ENCODE measurements around the gene MAML3.

Gene MAML3

DNA sequence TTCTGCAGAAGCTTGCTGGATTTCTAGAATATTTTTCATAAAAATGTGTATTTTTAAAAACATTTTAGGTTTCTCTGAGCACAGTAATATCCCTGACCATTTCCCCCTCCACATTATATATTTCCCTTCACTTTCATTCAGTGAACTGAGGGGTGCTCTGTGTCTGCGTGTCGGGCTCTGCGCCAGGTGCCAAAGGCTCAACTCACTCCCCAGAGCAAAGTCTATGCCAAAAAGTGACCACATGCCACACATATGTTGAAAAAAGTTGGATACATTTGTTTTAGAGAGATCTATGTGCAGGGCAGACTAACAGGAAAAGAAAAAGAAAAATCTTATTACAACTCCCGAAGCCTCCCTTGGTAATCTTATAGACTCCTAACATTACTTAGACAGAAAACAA, 254.6 kb downstream of the MAML3 start:
- DNase-seq (ENCODE audit: low spot score): no peak

DNA sequence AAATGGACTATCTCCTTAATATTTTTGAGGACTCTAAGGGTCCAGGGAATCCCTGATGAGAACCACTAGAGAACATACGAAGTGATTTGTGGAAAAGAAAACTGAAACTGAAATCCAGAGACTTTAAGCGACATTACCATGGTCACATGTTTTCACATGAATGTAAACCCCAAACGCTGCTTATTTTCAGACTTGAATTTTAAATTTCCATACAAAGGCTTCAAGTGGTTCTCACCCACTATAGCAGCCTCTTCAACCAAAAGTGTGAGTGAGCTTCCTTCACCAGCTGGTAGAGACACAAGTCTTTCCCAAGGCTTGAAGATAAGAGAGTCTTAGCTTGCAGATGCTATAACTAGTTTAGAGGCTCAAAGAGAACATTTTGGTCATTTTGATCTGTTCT, 255.7 kb downstream of the MAML3 start:
- no peak for DNase-seq (ENCODE audit: low spot score)

DNA sequence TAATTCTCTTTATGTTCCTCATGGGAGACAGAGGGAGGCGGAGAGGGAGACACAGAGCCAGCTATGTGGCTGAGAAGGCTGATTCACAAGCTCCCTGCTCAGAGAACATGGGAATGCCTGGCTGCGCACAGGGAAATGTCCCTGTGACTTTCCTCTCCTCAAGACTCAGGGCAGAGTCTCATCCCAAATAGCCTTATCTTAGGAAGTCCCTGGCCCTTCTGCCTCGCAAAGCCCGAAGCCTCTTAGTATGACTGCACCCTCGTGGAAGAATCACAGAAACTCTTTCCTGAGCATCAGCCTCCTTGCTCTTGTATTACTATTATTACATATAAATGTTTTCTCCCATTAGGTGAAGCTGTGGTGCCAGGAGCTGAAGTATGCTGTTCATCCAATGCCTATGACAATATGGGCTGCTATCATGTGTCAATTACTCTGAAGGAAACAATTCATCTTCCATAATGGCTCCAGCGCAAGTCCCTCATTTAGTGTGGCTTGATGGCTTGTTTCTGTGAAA, 257.8 kb downstream of the MAML3 start:
- DNase-seq (ENCODE audit: low spot score): no peak

DNA sequence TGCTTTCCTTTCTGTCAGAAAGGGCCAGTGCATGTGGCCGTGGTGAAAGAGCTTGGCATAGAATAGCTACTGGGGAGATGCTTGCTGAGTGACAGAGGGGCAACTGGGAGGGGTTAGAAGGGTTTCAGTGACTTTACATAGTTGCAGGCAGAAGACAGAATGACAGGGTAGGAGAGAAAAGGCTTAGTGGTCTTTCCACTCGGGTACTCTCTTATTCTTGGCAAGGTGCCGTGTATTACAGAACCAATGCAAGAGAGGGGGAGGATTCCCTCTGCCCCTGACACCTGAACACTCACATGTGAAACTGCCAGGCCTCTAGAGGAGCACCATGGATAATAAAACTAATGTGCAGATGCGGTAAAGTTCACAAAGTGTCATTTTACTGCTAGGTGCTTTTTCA, 260.2 kb downstream of the MAML3 start:
- no peak for DNase-seq (ENCODE audit: low spot score)

DNA sequence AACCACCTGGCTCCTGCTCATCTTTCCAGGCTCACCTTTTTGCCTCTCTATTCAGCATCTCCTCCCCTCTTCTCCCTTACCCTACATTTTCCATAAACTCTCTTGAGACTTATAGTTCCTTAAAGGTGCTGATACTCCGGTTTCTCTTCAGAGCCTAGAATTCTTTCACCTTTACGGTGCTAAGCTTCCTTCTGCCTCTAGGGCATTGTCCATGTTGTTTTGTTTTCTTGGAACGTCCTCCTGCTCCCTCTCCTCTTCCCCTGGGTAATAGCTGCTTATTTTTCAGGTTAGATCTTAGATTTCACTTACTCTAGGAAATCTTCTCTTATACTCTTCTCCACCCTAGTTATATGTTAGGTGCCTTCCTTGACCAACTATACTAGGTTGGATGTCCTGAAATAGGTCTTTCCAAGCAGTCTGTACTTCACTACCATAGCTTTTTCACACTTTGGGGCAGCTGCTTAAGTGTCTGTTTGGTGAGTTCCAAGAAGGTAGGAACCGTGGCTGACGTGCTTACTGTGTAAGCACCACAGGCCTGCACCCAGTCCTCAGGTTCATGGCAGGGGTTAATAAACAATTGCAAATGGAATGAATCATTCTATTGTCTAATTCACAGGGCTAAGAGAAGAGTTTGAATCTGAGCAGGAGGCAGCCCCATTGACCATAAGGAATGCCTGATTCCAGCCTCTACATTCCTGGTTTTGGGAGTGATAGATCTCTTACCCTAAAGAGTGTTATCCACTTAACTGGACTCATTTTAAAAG, 260.8 kb downstream of the MAML3 start:
- DNase-seq (ENCODE audit: low spot score): no peak

DNA sequence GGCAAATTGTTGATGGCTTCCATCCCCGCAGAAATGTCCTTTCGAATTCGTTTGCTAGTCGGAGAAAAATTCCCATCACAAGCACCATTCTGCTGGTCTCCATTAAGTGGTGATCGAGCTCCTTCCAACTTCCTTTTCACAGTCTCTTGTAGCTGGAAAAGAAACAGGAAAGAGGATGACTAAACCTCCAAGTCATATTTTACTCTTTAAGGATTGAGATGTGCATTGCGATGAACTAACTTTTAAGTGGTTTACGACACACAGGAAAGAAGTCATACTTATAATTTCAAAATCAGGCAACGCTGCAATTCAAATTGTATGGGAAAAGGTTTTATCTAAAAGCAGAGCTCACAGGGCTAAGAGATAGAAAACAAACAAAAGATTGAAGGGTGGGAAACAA, 263.2 kb downstream of the MAML3 start:
- no peak for DNase-seq (ENCODE audit: low spot score)

DNA sequence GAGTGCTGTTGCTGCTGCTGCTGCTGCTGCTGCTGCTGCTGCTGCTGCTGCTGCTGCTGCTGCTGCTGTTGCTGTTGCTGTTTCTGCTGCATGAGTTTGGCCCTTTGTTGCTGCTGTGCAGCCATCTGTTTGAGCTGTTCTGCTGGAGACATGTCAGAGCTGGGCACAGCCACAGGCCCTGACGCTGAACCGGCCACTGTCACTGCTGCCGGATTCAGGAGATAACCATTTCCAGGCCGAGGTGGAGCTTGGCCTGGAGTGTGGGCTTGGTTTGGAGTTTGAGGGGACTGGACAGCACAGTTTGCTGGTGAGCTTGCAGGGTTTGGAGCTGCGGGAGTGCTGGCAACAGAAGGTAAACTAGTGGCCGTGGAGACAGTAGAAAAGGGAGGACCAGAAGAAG, 264.1 kb downstream of the MAML3 start:
- no peak for DNase-seq (ENCODE audit: low spot score)

DNA sequence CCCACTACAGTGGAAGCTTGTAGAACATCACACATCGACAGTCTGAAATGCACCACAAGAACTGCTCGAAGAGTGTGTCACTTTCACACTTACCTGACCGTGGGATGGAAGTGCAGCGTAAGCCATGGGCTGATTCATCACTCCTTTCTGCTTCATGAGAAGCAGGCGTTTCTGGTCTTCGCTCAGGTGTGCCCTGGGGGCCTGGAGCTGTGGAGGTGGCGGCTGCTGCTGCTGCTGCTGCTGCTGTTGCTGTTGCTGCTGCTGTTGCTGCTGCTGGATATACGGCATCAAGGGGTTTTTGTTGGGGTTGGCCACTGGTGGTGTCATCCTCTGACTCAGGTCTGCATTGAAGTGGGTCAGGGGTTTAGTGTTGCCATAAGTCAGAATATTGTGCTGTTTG, 264.7 kb downstream of the MAML3 start:
- no peak for DNase-seq (ENCODE audit: low spot score)

DNA sequence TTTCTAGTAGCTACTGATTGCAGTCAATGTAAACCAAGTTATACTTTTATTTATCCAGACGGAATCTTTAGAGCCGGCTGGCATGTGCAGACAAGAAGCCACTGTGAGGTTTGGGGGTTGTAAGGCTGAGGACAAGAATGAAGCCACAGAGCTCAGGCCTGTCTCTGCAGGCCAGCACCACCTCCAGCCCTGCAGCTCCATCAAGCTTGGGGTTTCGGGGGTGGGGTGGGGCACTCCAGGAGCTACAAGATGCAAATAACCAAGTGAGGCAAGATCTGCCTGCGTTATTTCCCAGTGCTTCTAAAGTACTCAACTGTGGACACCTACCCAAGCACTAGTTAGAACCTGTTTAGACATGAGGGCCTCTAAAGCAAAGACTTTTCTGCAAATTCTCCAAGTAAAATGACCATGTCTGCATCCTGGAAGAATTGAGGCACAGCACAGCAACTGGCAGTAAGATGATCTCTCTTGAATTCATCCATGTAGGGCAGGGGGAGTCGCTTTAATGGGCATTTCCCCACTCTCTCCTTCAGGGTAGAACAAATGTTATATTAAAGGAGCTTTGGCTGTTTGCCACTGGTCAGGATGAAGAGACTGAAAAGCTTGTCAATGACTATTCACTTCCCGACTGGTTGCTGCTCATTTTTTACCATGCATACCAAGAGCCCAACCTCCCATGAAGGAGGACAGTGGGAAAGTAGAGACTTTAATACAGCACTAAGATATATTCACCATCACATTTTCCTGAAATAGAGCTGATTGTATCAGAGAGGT, 265.8 kb downstream of the MAML3 start:
- DNase-seq (ENCODE audit: low spot score): no peak

DNA sequence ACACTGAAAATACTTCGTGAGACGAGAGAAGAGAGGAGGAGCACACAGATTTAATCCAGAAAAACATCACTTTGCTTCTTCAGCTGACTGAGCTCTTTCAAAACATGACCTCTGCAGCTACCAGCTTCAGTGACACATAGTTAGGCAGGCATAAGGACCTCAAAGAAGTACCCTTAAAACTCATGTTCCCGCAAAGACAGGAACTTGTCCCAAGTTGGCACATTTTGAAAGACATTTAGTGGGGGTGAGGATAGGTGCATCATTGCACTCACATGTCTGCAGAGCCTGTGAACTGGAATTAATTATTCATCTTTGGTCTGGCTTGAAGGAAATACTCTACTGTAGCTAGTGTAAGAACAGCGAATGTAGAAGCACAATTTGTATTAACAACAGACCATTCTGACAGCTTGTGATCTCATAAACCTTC, 266.6 kb downstream of the MAML3 start:
- no peak for DNase-seq (ENCODE audit: low spot score)

DNA sequence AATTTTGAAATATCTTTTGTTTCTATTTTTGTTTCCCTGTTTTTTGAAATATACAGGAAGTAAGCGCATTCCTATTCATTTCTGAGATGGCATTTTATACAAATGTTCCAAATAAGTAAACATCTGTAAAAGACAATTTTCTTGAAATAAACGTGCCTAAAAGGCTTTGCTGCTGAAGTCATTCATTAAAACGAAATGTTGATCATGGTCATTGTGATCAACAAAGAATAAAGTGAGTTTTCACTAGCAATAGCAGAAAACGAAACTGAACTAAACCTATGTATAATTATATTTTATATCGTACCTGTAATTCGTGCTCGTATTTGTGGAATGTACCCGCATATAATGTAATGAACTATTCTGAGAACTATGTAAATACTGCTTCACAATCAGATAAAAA, 267.2 kb downstream of the MAML3 start:
- no peak for DNase-seq (ENCODE audit: low spot score)

DNA sequence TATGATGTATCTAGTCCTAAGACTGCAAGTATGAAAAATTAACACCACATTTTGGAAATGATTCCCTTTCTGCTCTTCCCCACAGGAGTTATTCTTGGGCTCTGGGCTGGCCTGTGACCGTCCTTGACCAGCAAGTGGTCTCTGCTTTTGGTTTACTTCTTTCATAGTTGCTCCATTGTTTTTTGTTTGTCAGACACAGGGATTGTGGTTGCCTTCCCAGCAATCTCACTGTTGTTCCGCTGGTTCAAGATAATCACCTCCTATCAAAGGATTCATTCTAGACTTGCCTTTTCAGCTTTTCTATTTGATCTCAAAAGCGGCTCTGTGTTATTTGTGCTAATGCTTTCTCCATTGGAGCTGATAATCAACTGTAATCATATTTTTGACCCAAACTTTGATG, 269.5 kb downstream of the MAML3 start:
- no peak for DNase-seq (ENCODE audit: low spot score)

DNA sequence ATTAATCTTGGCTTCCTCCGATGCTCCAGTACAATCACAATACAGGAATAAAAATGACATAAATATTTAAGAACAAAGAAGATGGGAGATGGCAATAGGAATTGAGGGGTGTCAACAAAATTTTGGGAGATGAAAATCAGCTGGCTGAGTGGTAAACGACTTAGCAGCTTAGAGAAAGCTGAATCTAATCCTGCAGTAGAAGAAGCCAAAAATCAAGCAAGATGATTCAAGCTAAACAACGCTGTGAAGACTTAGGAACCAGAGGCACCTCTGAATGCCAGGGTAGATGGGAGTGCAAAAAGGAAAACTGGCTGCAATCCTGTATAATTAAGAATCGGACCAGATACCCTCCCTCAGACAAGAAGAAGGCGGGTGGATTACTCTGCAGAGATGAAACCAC, 273.1 kb downstream of the MAML3 start:
- DNase-seq (ENCODE audit: low spot score): no peak

DNA sequence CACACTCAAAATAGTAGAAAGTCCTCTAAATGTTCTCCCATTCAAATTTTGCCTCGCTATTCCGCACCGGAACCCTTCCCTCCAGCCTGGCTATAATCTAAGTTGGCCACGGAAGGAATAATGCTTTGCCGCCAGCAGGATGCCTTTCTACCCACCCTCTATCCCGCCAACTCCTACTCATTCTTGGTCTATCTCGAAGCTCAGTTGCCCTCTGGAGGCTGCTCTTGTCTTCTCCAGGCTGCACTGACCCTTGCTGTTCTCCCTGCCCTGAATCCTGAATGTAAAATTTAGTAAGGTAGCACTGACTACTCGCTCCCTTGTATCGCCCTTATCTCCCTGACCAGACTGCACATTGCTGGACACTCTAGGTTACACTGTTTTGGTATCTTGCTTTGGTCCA, 275.9 kb downstream of the MAML3 start:
- no peak for DNase-seq (ENCODE audit: low spot score)

DNA sequence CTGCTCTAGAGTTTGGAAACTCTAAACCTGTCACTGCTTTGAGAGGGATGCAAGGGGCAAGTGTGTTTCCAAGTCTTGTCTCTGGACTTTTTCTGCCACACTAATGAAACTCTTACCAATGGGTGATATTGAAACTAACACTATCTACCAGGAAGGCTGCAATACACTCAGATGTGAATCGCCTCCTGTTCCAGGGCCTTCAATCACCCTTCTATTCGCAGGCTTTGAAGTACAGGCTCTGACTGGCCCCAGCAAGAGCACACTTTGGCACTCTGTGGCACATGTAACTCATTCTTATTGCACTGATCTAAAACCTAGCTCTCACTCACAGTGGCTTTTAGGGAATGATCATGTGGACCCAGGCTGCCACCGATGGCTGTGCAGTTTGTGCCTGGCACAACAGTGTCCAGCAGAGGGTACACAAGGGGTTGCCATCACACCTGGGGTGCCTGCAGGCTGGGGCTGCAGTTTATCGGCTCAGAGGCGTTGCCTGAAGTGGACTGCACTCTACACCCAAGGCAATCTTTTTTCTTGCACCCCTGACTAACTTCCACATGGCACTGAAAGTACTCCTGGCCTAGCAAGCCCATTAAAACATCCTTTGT, 277.5 kb downstream of the MAML3 start:
- no peak for DNase-seq (ENCODE audit: low spot score)

DNA sequence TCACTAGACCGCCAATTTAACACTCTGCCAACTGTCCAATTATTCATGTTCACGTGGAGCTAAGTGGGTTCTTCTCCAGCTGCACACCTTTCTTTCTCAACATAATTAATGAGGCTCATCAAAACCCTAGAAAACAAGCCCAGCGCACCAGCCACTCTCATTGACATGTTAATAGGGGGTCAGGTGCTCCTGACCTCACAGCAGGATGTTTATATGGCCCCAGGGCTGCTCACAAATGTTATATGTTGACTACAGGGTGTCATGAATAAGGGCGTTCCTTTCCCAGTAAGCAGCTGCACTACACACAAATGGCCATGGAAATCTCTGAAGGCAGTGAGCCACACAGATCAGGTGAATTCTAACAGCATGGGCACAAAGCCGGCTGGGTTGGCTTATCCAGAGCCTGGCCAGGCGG, 278.6 kb downstream of the MAML3 start:
- DNase-seq (ENCODE audit: low spot score): no peak

DNA sequence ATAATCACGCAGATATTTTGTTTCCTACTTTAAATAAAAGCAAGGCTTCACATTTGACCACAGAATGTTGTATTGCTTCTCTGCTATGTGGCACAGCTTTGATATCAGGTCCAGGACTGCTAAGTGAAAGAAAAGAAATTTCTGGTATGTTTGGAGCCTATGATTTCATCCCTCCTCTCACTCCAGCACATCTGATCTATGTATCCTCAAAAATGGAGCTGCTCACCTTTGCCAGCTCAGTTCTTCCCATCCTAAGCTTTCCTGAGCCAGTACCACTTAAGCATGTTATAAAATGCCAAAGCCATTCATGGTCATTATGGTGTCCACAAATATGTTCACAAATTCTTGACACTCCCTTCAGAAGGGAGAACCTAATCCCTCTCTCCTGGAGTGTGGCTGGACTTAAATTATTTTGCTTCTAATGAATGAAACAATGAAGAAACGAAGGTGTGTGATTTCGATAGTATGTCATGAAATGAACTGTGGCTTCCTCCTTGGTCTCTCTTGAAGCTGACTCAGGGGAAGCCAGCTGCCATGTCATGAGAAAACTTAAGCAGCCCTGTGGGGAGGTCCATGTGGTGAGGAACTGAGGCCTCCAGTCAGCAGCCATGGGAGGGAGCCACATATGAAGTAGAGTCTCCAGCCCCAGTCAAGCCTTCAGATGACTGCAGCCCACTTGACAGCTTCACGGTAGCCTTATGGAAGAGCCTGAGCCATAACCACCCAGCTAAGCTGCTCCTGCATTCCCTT, 280.7 kb downstream of the MAML3 start:
- no peak for DNase-seq (ENCODE audit: low spot score)

DNA sequence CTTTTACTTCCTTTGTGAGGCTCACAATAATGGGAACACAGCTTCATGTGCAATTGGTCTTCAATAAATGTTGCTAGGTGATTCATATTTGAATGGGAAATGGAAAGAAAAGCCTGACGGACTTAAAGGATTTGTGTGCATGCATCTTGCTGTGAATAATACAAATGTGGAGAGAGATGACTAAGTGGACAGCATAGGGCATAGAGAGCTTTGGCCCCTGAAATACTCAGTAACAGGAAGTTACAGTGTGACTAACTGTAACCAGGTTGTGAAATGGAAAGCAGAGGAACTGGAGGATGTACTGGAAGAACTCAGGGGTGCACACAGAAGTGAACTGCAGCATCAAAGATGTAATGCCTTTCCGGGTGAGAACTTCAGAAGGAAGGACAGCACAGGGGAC, 281.7 kb downstream of the MAML3 start:
- DNase-seq (ENCODE audit: low spot score): no peak

DNA sequence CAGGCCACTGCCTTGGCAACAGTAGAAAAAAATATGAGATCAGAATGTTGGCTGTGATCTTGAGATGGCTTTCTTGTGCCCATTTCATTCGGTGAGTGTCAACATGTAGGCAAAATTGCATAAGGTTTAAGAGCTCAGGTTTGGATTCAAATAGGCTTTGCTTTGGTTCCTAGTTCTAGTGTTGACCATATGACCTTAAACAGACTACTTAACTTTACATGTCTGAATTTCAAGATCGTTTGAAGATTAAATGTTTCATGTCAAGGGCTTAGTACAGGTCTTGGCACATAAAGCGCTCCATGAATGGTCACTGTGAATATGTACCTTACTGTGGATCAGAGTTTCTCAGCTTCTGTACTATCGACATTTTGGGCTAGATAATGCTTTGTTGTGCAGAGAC, 284.2 kb downstream of the MAML3 start:
- DNase-seq (ENCODE audit: low spot score): no peak

DNA sequence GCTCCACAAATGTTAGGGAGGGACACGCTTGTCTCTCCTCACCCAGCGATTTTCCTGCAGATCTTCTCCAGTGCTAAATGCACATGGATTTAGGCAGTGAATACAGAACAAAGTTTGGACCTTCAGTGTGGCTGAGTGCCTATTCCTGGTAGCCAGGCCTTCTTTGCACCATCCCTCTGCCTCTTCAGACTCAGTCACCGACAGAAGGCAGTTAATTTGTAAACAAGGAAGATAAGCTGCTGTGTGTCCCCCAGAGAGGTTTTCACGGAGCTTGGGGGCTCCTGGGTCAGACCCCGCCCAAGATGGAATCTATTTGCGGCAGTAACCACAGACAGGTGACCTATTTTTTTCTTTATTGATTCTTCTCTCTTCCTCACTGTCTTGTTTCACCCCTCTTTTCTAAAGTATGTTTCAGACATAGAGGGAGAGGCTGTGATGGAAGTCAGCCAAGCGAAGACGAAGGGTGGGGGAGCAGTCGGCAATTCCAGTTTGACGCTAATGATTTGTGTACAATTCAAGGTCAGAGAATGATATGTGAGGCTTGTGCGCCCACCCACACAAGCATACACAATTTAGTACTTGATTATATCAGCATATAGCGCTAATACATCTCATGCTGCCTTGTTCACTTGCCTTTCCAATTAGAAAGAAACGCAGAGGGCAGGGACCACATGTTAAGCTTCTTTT, 287.6 kb downstream of the MAML3 start:
- no peak for DNase-seq (ENCODE audit: low spot score)

DNA sequence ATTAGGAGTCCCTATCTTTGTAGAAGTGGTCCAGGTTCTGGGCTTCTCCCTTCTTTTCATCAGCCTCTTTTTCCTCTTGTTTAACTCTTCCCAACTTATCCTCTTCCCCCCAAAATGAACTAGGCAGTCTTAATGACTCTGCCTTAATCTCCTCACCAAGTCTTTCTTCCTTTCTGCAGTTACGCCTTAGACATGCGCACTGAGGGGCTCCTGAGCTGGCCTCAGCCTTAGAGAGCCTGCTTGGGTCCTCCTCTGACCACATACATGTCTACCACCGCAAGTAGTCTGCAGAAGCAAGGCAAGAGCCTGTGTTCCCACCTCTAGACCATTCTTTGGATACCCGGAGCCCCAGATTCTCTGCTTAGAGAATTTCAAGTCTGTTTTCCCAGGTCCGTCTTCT, 288.4 kb downstream of the MAML3 start:
- no peak for DNase-seq (ENCODE audit: low spot score)

DNA sequence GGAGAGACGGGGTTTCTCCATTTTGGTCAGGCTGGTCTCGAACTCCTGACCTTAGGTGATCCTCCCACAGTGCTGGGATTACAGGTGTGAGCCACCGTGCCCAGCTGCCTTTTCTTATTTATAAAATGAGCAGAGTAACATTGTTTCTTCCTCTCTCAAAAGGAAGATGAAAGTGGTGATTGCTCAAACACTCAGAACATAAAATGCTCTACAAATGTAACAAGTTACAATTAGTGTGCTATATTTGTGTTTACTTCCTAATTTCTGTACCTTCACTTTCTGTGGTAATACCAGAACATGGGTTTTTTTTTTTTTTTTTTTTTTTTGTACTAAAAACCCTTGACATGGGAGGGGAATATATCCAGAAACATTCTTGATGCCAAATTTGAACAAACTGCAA, 290.5 kb downstream of the MAML3 start:
- DNase-seq (ENCODE audit: low spot score): no peak

All from LoVo (cell line).